HepG2 (cell line): ENCODE measurements around the gene SCAPER. TPM values are rescaled to one million over a fixed set of nuclear protein-coding genes. Genes with fewer than 3 reads are reported as not detected.

Source experiments
- KAT7 ChIP-seq: IDR thresholded peaks from 2 replicates; pipeline ENCODE4 v1.6.1; 2018; ENCODE audit warnings: borderline replicate concordance, missing compliant biosample characterization
- KLF9 ChIP-seq: IDR thresholded peaks from 2 replicates; pipeline ENCODE4 v1.6.1; 2016; ENCODE audit warnings: low read depth
- SUZ12 ChIP-seq: fragments of 150-350 bp; IDR thresholded peaks from 2 replicates; pipeline ENCODE4 v1.6.1; 2014; ENCODE audit warnings: low read depth, low read length
- ZFP90 ChIP-seq: sonication (generic); formaldehyde crosslinking; IDR thresholded peaks from 2 replicates; pipeline ENCODE4 v1.8.0; 2022; ENCODE audit warnings: missing genetic modification reagents, mild to moderate bottlenecking, inconsistent platforms, borderline replicate concordance
- ZNF616 ChIP-seq: sonication (generic); formaldehyde crosslinking; IDR thresholded peaks from 2 replicates; pipeline ENCODE4 v1.5.0; 2020; ENCODE audit warnings: low read depth, mild to moderate bottlenecking, missing genetic modification reagents
- ZNF766 ChIP-seq: sonication (generic); formaldehyde crosslinking; IDR thresholded peaks from 2 replicates; pipeline ENCODE4 v1.5.0; 2020; ENCODE audit warnings: missing genetic modification reagents, borderline replicate concordance
- polyA plus RNA-seq, 8 experiments: library from polyadenylated mRNA; depleted of rRNA in 3 of 8; stranded (reverse) in 7 of 8; unstranded in 1 of 8; fragments of >200 nt; fragmentation: Illumina TruSeq in 4 of 8; extraction: Trizol in 4 of 8; gene quantifications; 2 replicates each; pipeline versions ENCODE4 v1.2.1 to v1.2.3, GENCODE V29; 2011 to 2016; ENCODE audit warnings: low read depth in 4 of 8, missing spikeins in 1 of 8, mixed read lengths in 1 of 8; ENCODE audit not compliant: insufficient read depth in 1 of 8
- total RNA-seq, 5 experiments: library from RNA; depleted of rRNA; stranded (reverse); fragments of >200 nt; fragmentation: Illumina TruSeq; extraction: Trizol; gene quantifications; 2 replicates each; pipeline ENCODE4 v1.2.3, GENCODE V29; 2016; ENCODE audit warnings: low read depth in 1 of 5
- TF ChIP-seq, protein P1 (sequence below), 2 experiments: sonication (generic) in 1 of 2; formaldehyde crosslinking in 1 of 2; IDR thresholded peaks; 2 replicates each; pipeline versions ENCODE4 v1.6.1 to v1.9.0; 2014 to 2022; ENCODE audit warnings: antibody characterized with exemption in 1 of 2, borderline replicate concordance in 1 of 2, inconsistent platforms in 1 of 2, low read depth in 1 of 2, missing genetic modification reagents in 1 of 2
- TF ChIP-seq, protein P2 (sequence below): sonication (generic); formaldehyde crosslinking; IDR thresholded peaks from 2 replicates; pipeline ENCODE4 v1.5.1; 2020; ENCODE audit warnings: mild to moderate bottlenecking, missing genetic modification reagents, borderline replicate concordance
- TF ChIP-seq, protein P3 (sequence below): sonication (generic); formaldehyde crosslinking; IDR thresholded peaks from 2 replicates; pipeline ENCODE4 v1.4.0; 2020; ENCODE audit warnings: missing genetic modification reagents

The SCAPER gene
- total and polyA plus RNA-seq, 2 of the 13 experiments (the other 11 are each of a cell fraction or from before 2014, with no cell fraction given) = 4.3 to 10.5 TPM

DNA sequence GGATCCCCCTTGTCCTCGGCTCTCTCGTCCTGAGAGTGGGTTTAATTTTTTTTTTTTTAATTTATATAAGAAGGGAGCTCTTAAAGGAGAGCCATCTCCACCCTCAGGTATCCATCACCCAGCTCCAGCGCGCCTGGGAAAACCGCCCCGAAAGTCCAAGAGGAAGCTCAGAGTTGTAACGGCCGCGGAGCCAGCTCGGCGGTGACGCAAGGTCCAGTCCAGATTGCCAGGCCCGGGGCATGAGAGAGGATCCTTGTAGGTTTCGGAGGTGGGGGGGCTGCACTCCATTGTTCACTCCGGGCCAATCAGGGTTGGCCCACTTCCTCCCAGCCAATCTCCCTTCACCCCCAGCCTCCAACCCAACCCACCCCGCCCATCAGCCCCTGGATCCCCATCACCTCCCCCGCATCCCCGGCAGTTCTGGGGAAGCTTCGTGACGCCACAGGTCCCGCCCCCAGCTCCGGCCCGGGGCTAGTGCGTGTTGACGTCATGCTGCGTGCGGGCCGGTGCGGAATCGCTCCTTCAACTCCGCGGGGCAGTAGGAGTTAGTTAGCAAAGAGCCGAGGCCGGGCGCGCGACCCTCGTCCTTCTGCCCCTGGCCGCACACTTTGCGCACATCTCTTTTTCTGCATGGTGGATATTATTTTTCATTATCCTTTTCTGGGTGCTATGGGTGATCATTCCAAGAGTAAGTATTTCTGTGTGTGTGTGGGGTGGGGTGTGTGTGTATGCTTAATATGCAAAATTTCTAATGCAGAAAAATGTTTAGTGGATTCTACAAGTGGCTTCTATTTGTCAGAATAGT is 568.7 kb downstream of the SCAPER start, which contains the start of gene ISL2 (continued):
- TF ChIP-seq, protein P1, sequence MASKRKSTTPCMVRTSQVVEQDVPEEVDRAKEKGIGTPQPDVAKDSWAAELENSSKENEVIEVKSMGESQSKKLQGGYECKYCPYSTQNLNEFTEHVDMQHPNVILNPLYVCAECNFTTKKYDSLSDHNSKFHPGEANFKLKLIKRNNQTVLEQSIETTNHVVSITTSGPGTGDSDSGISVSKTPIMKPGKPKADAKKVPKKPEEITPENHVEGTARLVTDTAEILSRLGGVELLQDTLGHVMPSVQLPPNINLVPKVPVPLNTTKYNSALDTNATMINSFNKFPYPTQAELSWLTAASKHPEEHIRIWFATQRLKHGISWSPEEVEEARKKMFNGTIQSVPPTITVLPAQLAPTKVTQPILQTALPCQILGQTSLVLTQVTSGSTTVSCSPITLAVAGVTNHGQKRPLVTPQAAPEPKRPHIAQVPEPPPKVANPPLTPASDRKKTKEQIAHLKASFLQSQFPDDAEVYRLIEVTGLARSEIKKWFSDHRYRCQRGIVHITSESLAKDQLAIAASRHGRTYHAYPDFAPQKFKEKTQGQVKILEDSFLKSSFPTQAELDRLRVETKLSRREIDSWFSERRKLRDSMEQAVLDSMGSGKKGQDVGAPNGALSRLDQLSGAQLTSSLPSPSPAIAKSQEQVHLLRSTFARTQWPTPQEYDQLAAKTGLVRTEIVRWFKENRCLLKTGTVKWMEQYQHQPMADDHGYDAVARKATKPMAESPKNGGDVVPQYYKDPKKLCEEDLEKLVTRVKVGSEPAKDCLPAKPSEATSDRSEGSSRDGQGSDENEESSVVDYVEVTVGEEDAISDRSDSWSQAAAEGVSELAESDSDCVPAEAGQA (IDR thresholded peaks at IDR 0.05; ENCODE audit: low read depth) = peak; percentile 83
- TF ChIP-seq, protein P1 (CRISPR knock-in tag; IDR thresholded peaks at IDR 0.05; ENCODE audit: borderline replicate concordance) = no peak
- no peak for TF ChIP-seq KLF9 (CRISPR knock-in tag)
- TF ChIP-seq ZNF616 (CRISPR knock-in tag) = 0 out of 2 replicates have a peak, but pooled peaks have one; percentile 50
- TF ChIP-seq, protein P2, sequence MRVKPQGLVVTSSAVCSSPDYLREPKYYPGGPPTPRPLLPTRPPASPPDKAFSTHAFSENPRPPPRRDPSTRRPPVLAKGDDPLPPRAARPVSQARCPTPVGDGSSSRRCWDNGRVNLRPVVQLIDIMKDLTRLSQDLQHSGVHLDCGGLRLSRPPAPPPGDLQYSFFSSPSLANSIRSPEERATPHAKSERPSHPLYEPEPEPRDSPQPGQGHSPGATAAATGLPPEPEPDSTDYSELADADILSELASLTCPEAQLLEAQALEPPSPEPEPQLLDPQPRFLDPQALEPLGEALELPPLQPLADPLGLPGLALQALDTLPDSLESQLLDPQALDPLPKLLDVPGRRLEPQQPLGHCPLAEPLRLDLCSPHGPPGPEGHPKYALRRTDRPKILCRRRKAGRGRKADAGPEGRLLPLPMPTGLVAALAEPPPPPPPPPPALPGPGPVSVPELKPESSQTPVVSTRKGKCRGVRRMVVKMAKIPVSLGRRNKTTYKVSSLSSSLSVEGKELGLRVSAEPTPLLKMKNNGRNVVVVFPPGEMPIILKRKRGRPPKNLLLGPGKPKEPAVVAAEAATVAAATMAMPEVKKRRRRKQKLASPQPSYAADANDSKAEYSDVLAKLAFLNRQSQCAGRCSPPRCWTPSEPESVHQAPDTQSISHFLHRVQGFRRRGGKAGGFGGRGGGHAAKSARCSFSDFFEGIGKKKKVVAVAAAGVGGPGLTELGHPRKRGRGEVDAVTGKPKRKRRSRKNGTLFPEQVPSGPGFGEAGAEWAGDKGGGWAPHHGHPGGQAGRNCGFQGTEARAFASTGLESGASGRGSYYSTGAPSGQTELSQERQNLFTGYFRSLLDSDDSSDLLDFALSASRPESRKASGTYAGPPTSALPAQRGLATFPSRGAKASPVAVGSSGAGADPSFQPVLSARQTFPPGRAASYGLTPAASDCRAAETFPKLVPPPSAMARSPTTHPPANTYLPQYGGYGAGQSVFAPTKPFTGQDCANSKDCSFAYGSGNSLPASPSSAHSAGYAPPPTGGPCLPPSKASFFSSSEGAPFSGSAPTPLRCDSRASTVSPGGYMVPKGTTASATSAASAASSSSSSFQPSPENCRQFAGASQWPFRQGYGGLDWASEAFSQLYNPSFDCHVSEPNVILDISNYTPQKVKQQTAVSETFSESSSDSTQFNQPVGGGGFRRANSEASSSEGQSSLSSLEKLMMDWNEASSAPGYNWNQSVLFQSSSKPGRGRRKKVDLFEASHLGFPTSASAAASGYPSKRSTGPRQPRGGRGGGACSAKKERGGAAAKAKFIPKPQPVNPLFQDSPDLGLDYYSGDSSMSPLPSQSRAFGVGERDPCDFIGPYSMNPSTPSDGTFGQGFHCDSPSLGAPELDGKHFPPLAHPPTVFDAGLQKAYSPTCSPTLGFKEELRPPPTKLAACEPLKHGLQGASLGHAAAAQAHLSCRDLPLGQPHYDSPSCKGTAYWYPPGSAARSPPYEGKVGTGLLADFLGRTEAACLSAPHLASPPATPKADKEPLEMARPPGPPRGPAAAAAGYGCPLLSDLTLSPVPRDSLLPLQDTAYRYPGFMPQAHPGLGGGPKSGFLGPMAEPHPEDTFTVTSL = peak; percentile 53; the same call in 1 of the 2 replicates
- TF ChIP-seq, protein P3, sequence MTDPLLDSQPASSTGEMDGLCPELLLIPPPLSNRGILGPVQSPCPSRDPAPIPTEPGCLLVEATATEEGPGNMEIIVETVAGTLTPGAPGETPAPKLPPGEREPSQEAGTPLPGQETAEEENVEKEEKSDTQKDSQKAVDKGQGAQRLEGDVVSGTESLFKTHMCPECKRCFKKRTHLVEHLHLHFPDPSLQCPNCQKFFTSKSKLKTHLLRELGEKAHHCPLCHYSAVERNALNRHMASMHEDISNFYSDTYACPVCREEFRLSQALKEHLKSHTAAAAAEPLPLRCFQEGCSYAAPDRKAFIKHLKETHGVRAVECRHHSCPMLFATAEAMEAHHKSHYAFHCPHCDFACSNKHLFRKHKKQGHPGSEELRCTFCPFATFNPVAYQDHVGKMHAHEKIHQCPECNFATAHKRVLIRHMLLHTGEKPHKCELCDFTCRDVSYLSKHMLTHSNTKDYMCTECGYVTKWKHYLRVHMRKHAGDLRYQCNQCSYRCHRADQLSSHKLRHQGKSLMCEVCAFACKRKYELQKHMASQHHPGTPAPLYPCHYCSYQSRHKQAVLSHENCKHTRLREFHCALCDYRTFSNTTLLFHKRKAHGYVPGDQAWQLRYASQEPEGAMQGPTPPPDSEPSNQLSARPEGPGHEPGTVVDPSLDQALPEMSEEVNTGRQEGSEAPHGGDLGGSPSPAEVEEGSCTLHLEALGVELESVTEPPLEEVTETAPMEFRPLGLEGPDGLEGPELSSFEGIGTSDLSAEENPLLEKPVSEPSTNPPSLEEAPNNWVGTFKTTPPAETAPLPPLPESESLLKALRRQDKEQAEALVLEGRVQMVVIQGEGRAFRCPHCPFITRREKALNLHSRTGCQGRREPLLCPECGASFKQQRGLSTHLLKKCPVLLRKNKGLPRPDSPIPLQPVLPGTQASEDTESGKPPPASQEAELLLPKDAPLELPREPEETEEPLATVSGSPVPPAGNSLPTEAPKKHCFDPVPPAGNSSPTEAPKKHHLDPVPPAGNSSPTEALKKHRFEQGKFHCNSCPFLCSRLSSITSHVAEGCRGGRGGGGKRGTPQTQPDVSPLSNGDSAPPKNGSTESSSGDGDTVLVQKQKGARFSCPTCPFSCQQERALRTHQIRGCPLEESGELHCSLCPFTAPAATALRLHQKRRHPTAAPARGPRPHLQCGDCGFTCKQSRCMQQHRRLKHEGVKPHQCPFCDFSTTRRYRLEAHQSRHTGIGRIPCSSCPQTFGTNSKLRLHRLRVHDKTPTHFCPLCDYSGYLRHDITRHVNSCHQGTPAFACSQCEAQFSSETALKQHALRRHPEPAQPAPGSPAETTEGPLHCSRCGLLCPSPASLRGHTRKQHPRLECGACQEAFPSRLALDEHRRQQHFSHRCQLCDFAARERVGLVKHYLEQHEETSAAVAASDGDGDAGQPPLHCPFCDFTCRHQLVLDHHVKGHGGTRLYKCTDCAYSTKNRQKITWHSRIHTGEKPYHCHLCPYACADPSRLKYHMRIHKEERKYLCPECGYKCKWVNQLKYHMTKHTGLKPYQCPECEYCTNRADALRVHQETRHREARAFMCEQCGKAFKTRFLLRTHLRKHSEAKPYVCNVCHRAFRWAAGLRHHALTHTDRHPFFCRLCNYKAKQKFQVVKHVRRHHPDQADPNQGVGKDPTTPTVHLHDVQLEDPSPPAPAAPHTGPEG = peak; percentile 65
- no peak for TF ChIP-seq SUZ12
- peak; percentile 76; the same call in 1 of the 2 replicates for TF ChIP-seq ZFP90
- no peak for TF ChIP-seq KAT7 (CRISPR knock-in tag)
- TF ChIP-seq ZNF766 (CRISPR knock-in tag) = peak; percentile 62; the same call in 1 of the 2 replicates
